ENCODE results near the gene AKR1E2. TPM values are rescaled to one million over a fixed set of nuclear protein-coding genes. Genes with fewer than 3 reads are reported as not detected.
A peak's percentile ranks its signal among the peaks of the same experiment; 100 is the strongest.

The AKR1E2 gene
- total and polyA plus RNA-seq, 9 of the 15 experiments (the other 6 are each of a cell fraction or from before 2014, with no cell fraction given) = 4.2 to 16.6 (median 9.8) TPM

GRCh38 chr10:4810092-4810491 lies 15.9 kb upstream of the AKR1E2 start:
- no TSS peak for BruUV-seq (replicated peaks)
- ChIA-PET POLR2A (no interaction called here), CTCF (ENCODE audit: low intra/inter-chr PET ratio) (interaction anchor here (0.6 kb wide), 1 partner anchor 995 kb away, joined by 3 read pairs; no protein-coding TSS in a partner anchor)
- no peak overlapping the region for H3K4me2 ChIP-seq (ENCODE audit: insufficient read depth, low read length)
- no peak for TF ChIP-seq CREB3 (tag; conservative IDR thresholded peaks at IDR 0.05; ENCODE audit: low read depth)
- TF ChIP-seq NFIC (IDR thresholded peaks at IDR 0.05) = peak; percentile 54
- peak overlapping the region; percentile 47 for H2AFZ ChIP-seq (ENCODE audit: low read depth, low read length)
- H3K79me2 ChIP-seq (ENCODE audit: control insufficient read depth, insufficient read depth, low read length) = no peaks in the 10 kb centered on the region
- H3K9me3 ChIP-seq (replicated peaks; ENCODE audit: control insufficient read depth, insufficient read depth, low read depth, low read length) = no peaks in the 10 kb centered on the region; the same call in 1 of the 2 replicates
- DNase-seq (ENCODE audit: extremely low read depth in 1 of 4, low spot score in 3 of 4) (no peak), ATAC-seq (no peak), FAIRE-seq (no peak)
- no peak overlapping the region for H3K27ac ChIP-seq (ENCODE audit: extremely low read depth, low read depth, low read length)
- 47% methylated on average over 9 of the region's 9 CpGs for WGBS (ENCODE audit: insufficient coverage, low coverage, missing lambda C conversion rate)
- in situ Hi-C loops (cut with MboI) = no loop called here
- H3K4me1 ChIP-seq (replicated peaks in 1 of 2; ENCODE audit: control insufficient read depth in 2 of 2, insufficient read depth in 2 of 2, low read length in 2 of 2) = peaks cover 0 to 8% of the 10 kb centered on the region in 2 experiments; a peak in 2 of 5 replicates
- H3K27me3 ChIP-seq (ENCODE audit: control insufficient read depth in 2 of 2, insufficient read depth in 2 of 2, low read length in 2 of 2) = no peaks in the 10 kb centered on the region; a peak in 1 of 5 replicates
- H4K20me1 ChIP-seq (replicated peaks; ENCODE audit: control insufficient read depth, insufficient read depth, low read length) = no peaks in the 10 kb centered on the region
- no peaks in the 10 kb centered on the region for H3K9me1 ChIP-seq (ENCODE audit: control insufficient read depth, insufficient read depth, low read length)
- H3K36me3 ChIP-seq (ENCODE audit: control insufficient read depth, insufficient read depth, low read length) = no peaks in the 10 kb centered on the region
- no peak overlapping the region for H3K4me3 ChIP-seq
- no peak overlapping the region for H3K9ac ChIP-seq (ENCODE audit: insufficient read depth in 1 of 2, low read depth in 2 of 2, low read length in 2 of 2)
- intact Hi-C loops (cut with micrococcal nuclease) = loop anchor here (10.0 kb wide), 1 partner anchor 285 kb away; the partner anchor contains the start of gene AKR1C3

- WGBS (ENCODE audit: insufficient coverage, low coverage, missing lambda C conversion rate) = 56% methylated on average over 2 of the region's 2 CpGs
- FAIRE-seq = no peak
- H3K27me3 ChIP-seq (ENCODE audit: control insufficient read depth in 2 of 2, insufficient read depth in 2 of 2, low read length in 2 of 2) = no peaks in the 10 kb centered on the region
- peaks cover 8% of the 10 kb centered on the region for H3K9me3 ChIP-seq (replicated peaks; ENCODE audit: control insufficient read depth, insufficient read depth, low read depth, low read length)
- intact Hi-C loops (cut with micrococcal nuclease) (loop anchor here (10.0 kb wide), 1 partner anchor 283 kb away; the partner anchor contains the start of gene AKR1C3), in situ Hi-C loops (cut with MboI) (no loop called here)
- no TSS peak for BruUV-seq (replicated peaks)
- H3K4me2 ChIP-seq (ENCODE audit: insufficient read depth, low read length) = no peak overlapping the region
- no peak overlapping the region for H3K9ac ChIP-seq (ENCODE audit: insufficient read depth in 1 of 2, low read depth in 2 of 2, low read length in 2 of 2)
- ATAC-seq = no peak
- H3K79me2 ChIP-seq (ENCODE audit: control insufficient read depth, insufficient read depth, low read length) = no peaks in the 10 kb centered on the region
- no peaks in the 10 kb centered on the region for H3K9me1 ChIP-seq (ENCODE audit: control insufficient read depth, insufficient read depth, low read length)
- no peak for DNase-seq (ENCODE audit: extremely low read depth in 1 of 4, low spot score in 3 of 4)
- peaks cover 0 to 8% of the 10 kb centered on the region in 2 experiments; a peak in 2 of 5 replicates for H3K4me1 ChIP-seq (replicated peaks in 1 of 2; ENCODE audit: control insufficient read depth in 2 of 2, insufficient read depth in 2 of 2, low read length in 2 of 2)
- TF ChIP-seq GTF2E2 (tag; IDR thresholded peaks at IDR 0.05) (no peak), CEBPG (CRISPR knock-in tag; IDR thresholded peaks at IDR 0.05) (no peak), CEBPG (tag; conservative IDR thresholded peaks at IDR 0.05 in 1 of 2, IDR thresholded peaks at IDR 0.05 in 1 of 2) (no peak), ZNF717 (CRISPR knock-in tag; IDR thresholded peaks at IDR 0.05) (no peak)
- no peaks in the 10 kb centered on the region for H3K36me3 ChIP-seq (ENCODE audit: control insufficient read depth, insufficient read depth, low read length)
- no peak overlapping the region for H2AFZ ChIP-seq (ENCODE audit: low read depth, low read length)
- H3K4me3 ChIP-seq = no peak overlapping the region
- H4K20me1 ChIP-seq (replicated peaks; ENCODE audit: control insufficient read depth, insufficient read depth, low read length) = no peaks in the 10 kb centered on the region
- no peak overlapping the region for H3K27ac ChIP-seq (ENCODE audit: extremely low read depth, low read depth, low read length)
- ChIA-PET CTCF (ENCODE audit: low intra/inter-chr PET ratio) (no interaction called here), POLR2A (no interaction called here)
Measured at GRCh38 chr10:4812046-4812445, 14.0 kb upstream of the AKR1E2 start.
